GM19351 (cell line): ENCODE measurements around the gene CSMD2.
"Not testable (repeated sequence)": the region's sequence is repeated elsewhere in the genome, so short reads cannot be mapped to it uniquely, and the experiment has no call there.

Experiments
- ATAC-seq: cut with Tn5 transposase; IDR thresholded peaks from one replicate; pipeline ENCODE4 v1.9.1; 2021; ENCODE audit warnings: mild to moderate bottlenecking, moderate library complexity; ENCODE audit not compliant: unreplicated experiment

The CSMD2 gene

GRCh38 chr1:33517596-33518250 lies 647.3 kb downstream of the CSMD2 start:
- no peak for ATAC-seq

GRCh38 chr1:33516891-33517567 lies 648.0 kb downstream of the CSMD2 start:
- no peak for ATAC-seq

GRCh38 chr1:33516428-33516827 lies 648.6 kb downstream of the CSMD2 start:
- no peak for ATAC-seq

- no peak for ATAC-seq
These were observed 649.4 kb downstream of the CSMD2 start for GRCh38 chr1:33515607-33516006.

- no peak for ATAC-seq
These were observed 649.9 kb downstream of the CSMD2 start for GRCh38 chr1:33515112-33515511.

- no peak for ATAC-seq
These were observed 652.6 kb downstream of the CSMD2 start for GRCh38 chr1:33512226-33513011.

GRCh38 chr1:33509276-33509675 lies 655.8 kb downstream of the CSMD2 start:
- ATAC-seq: not testable (repeated sequence)

GRCh38 chr1:33508151-33508550 lies 656.9 kb downstream of the CSMD2 start:
- no peak for ATAC-seq

- ATAC-seq: no peak
These were observed 657.4 kb downstream of the CSMD2 start for GRCh38 chr1:33507661-33508060.

GRCh38 chr1:33503506-33503905 lies 661.5 kb downstream of the CSMD2 start:
- ATAC-seq: no peak

- no peak for ATAC-seq
These were observed 662.3 kb downstream of the CSMD2 start for GRCh38 chr1:33502726-33503125.

GRCh38 chr1:33501774-33502173 lies 663.3 kb downstream of the CSMD2 start:
- ATAC-seq: no peak

GRCh38 chr1:33501309-33501708 lies 663.7 kb downstream of the CSMD2 start:
- ATAC-seq: no peak

- ATAC-seq: no peak
These were observed 664.5 kb downstream of the CSMD2 start for GRCh38 chr1:33500547-33500946.

GRCh38 chr1:33497410-33497809 lies 667.6 kb downstream of the CSMD2 start:
- ATAC-seq: no peak

- no peak for ATAC-seq
These were observed 670.1 kb downstream of the CSMD2 start for GRCh38 chr1:33494929-33495328.

GRCh38 chr1:33488624-33489023 lies 676.4 kb downstream of the CSMD2 start:
- no peak for ATAC-seq

- no peak for ATAC-seq
These were observed 682.6 kb downstream of the CSMD2 start for GRCh38 chr1:33482412-33482811.

GRCh38 chr1:33477451-33477850 lies 687.6 kb downstream of the CSMD2 start:
- no peak for ATAC-seq

- no peak for ATAC-seq
These were observed 691.1 kb downstream of the CSMD2 start for GRCh38 chr1:33473900-33474299.

- peak; percentile 90 for ATAC-seq
These were observed 692.6 kb downstream of the CSMD2 start, which contains the start of gene ZSCAN20 for GRCh38 chr1:33472269-33472980. ZSCAN20 (plus strand) TSS chr1:33472645; CDS start chr1:33479289, 6,644 bp downstream.
